Measurements from ENCODE around the gene USP31. TPM values are rescaled to one million over a fixed set of nuclear protein-coding genes. Genes with fewer than 3 reads are reported as not detected.

Gene USP31
- total RNA-seq, 1 donor: 6.2 TPM

DNA sequence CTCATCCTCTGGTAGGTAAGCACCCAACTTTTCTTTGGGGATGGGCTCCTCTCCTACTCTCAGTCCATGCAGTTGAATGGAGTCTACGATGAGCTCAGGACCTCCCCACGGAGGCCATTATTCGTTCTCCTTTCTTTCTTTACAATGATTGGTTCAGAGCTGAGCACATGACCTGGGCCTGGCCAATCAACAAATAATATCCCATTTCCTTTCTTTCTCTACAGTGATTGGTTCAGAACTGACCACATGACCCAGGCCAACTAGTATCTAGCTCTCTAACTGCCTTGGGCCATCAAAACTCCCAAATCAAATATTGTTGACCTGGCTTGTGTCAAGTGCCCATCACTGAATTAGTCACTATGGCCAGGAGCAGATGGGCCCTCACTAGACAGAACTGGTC lies 129.2 kb downstream of the USP31 start:
- Histone ChIP-seq H3K79me2 (ENCODE audit: insufficient read depth, low read length) (no peaks in the 10 kb centered on the region), H4K20me1 (ENCODE audit: insufficient read depth, low read length) (no peaks in the 10 kb centered on the region), H3K4me1 (ENCODE audit: insufficient read depth, low read length) (no peaks in the 10 kb centered on the region), H3K36me3 (ENCODE audit: insufficient read depth, low read length) (no peaks in the 10 kb centered on the region), H3K4me2 (ENCODE audit: insufficient read depth, low read length) (no peak overlapping the region), H2AFZ (ENCODE audit: low read length) (no peak overlapping the region), H3K4me3 (ENCODE audit: insufficient read depth, low read length) (no peak overlapping the region), H3K9me3 (ENCODE audit: low read depth, low read length) (no peaks in the 10 kb centered on the region), H3K27ac (ENCODE audit: low read depth, low read length) (no peak overlapping the region), H3K27me3 (ENCODE audit: insufficient read depth, low read length) (no peaks in the 10 kb centered on the region)
- peak; percentile 36 for DNase-seq (ENCODE audit: insufficient read length, low spot score, missing footprints)
- TF ChIP-seq, protein P1, sequence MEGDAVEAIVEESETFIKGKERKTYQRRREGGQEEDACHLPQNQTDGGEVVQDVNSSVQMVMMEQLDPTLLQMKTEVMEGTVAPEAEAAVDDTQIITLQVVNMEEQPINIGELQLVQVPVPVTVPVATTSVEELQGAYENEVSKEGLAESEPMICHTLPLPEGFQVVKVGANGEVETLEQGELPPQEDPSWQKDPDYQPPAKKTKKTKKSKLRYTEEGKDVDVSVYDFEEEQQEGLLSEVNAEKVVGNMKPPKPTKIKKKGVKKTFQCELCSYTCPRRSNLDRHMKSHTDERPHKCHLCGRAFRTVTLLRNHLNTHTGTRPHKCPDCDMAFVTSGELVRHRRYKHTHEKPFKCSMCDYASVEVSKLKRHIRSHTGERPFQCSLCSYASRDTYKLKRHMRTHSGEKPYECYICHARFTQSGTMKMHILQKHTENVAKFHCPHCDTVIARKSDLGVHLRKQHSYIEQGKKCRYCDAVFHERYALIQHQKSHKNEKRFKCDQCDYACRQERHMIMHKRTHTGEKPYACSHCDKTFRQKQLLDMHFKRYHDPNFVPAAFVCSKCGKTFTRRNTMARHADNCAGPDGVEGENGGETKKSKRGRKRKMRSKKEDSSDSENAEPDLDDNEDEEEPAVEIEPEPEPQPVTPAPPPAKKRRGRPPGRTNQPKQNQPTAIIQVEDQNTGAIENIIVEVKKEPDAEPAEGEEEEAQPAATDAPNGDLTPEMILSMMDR (IDR thresholded peaks at IDR 0.05; ENCODE audit: extremely low read depth, low read depth, low read length): no peak

DNA sequence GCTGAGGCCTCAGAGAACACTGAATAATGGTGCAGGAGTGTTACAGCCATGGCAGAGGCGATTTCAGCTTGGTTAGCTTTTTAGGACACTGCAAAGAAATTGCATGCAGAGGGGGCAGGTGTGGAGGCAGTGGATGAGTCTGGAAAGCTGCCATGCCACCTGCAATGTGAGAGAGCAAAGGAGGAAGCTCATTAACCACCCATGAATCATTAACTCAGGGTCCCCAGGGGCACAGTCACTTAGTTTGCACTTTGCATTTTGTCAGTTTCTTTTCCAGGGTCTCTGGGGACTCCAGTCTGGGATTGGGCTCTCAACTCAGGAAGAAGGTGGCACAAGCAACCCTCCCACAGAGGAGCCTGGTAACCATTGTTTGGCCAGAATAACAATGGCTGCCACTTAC lies 132.9 kb downstream of the USP31 start:
- Histone ChIP-seq H3K27me3 (ENCODE audit: insufficient read depth, low read length) (no peaks in the 10 kb centered on the region), H3K9me3 (ENCODE audit: low read depth, low read length) (no peaks in the 10 kb centered on the region), H3K4me1 (ENCODE audit: insufficient read depth, low read length) (no peaks in the 10 kb centered on the region), H2AFZ (ENCODE audit: low read length) (no peak overlapping the region), H3K36me3 (ENCODE audit: insufficient read depth, low read length) (no peaks in the 10 kb centered on the region), H4K20me1 (ENCODE audit: insufficient read depth, low read length) (no peaks in the 10 kb centered on the region), H3K4me2 (ENCODE audit: insufficient read depth, low read length) (no peak overlapping the region), H3K79me2 (ENCODE audit: insufficient read depth, low read length) (no peaks in the 10 kb centered on the region), H3K4me3 (ENCODE audit: insufficient read depth, low read length) (no peak overlapping the region), H3K27ac (ENCODE audit: low read depth, low read length) (no peak overlapping the region)
- DNase-seq (ENCODE audit: insufficient read length, low spot score, missing footprints): no peak
- TF ChIP-seq, protein P1 (IDR thresholded peaks at IDR 0.05; ENCODE audit: extremely low read depth, low read depth, low read length): no peak

DNA sequence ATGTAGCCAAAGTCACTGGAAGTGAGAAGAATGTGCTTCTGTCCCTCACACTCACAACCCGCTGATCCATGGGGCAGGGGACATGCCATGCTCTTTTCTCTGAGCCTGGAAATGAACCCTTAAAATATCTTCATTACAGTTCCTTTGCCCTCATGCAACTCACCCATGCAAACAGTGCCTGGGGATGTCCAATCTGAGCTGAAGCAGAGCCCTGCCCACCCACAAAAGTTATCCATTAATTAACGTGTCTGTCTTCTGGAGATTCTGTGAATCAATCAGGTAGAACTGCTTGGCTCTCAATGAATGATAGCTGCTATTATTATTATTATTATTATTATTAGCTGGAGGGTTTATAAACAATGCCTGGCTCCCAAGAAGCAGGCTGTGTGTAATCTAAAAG lies 133.7 kb downstream of the USP31 start:
- TF ChIP-seq, protein P1 (IDR thresholded peaks at IDR 0.05; ENCODE audit: extremely low read depth, low read depth, low read length): no peak

DNA sequence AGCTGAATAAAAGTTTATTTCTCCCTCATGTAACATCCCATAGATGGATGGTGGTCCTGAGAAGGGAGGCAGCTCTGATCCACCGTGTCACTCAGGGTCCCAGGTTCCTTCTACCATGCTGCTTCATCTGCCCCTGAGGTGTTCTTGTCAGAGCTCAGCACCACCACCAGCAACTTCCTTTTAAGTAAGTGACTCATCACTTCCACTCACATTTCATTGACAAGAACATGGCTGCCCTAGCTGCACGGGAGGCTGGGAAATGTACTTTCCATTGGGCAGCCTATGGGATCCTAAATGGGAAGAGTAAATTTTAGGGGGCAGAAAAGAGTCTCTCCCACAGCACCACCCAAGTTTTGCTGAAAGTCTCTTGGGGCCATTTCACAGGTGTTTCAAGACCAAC lies 134.7 kb downstream of the USP31 start:
- Histone ChIP-seq H3K27me3 (ENCODE audit: insufficient read depth, low read length) (no peaks in the 10 kb centered on the region), H3K4me3 (ENCODE audit: insufficient read depth, low read length) (no peak overlapping the region), H3K27ac (ENCODE audit: low read depth, low read length) (no peak overlapping the region), H3K36me3 (ENCODE audit: insufficient read depth, low read length) (no peaks in the 10 kb centered on the region), H3K4me1 (ENCODE audit: insufficient read depth, low read length) (no peaks in the 10 kb centered on the region), H4K20me1 (ENCODE audit: insufficient read depth, low read length) (no peaks in the 10 kb centered on the region), H2AFZ (ENCODE audit: low read length) (no peak overlapping the region), H3K9me3 (ENCODE audit: low read depth, low read length) (no peaks in the 10 kb centered on the region), H3K79me2 (ENCODE audit: insufficient read depth, low read length) (no peaks in the 10 kb centered on the region), H3K4me2 (ENCODE audit: insufficient read depth, low read length) (no peak overlapping the region)
- DNase-seq (ENCODE audit: insufficient read length, low spot score, missing footprints): no peak
- TF ChIP-seq, protein P1 (IDR thresholded peaks at IDR 0.05; ENCODE audit: extremely low read depth, low read depth, low read length): no peak

More for the DNA sequence above, 133.7 kb downstream of the USP31 start:
- Histone ChIP-seq H3K4me3 (ENCODE audit: insufficient read depth, low read length) (no peak overlapping the region), H4K20me1 (ENCODE audit: insufficient read depth, low read length) (no peaks in the 10 kb centered on the region), H3K9me3 (ENCODE audit: low read depth, low read length) (no peaks in the 10 kb centered on the region), H3K4me2 (ENCODE audit: insufficient read depth, low read length) (no peak overlapping the region), H3K27me3 (ENCODE audit: insufficient read depth, low read length) (no peaks in the 10 kb centered on the region), H3K27ac (ENCODE audit: low read depth, low read length) (no peak overlapping the region), H3K4me1 (ENCODE audit: insufficient read depth, low read length) (no peaks in the 10 kb centered on the region), H3K36me3 (ENCODE audit: insufficient read depth, low read length) (no peaks in the 10 kb centered on the region), H2AFZ (ENCODE audit: low read length) (no peak overlapping the region), H3K79me2 (ENCODE audit: insufficient read depth, low read length) (no peaks in the 10 kb centered on the region)
- no peak for DNase-seq (ENCODE audit: insufficient read length, low spot score, missing footprints)

Other genes with a start within 250 kb of the USP31 start
- gene SCNN1G, start 33.3 kb upstream of the USP31 start, total RNA-seq: not detected in 2 replicates
- not detected in 2 replicates for gene SCNN1B, start 152.8 kb upstream of the USP31 start, total RNA-seq